ENCODE measurements around the gene ZNF106. TPM values are rescaled to one million over a fixed set of nuclear protein-coding genes. Genes with fewer than 3 reads are reported as not detected.
A peak's percentile ranks its signal among the peaks of the same experiment; 100 is the strongest.

The ZNF106 gene
- polyA plus RNA-seq, 1 experiment: 15.4 TPM

- Histone ChIP-seq H3K4me3 (ENCODE audit: low read depth, low read length) (no peak overlapping the region), H3K27me3 (ENCODE audit: control insufficient read depth, insufficient read depth, low read length) (no peaks in the 10 kb centered on the region), H3K36me3 (ENCODE audit: control insufficient read depth, insufficient read depth, low read length) (peaks cover 13% of the 10 kb centered on the region)
- TF ChIP-seq CTCF (IDR thresholded peaks at IDR 0.05; ENCODE audit: insufficient read depth, low read depth, low read length): no peak
- ChIA-PET CTCF (no interaction called here), POLR2A (no interaction called here)
- peak; percentile 96 for DNase-seq (ENCODE audit: low read depth)
Observed at GRCh38 chr15:42427429-42428223, 63.3 kb downstream of the ZNF106 start.

- CTCF ChIA-PET: no interaction called here
- H3K27me3 ChIP-seq (ENCODE audit: control insufficient read depth, insufficient read depth, low read length): no peaks in the 10 kb centered on the region
- H3K4me3 ChIP-seq (ENCODE audit: low read depth, low read length): no peak overlapping the region
- peaks cover 17% of the 10 kb centered on the region for H3K36me3 ChIP-seq (ENCODE audit: control insufficient read depth, insufficient read depth, low read length)
- DNase-seq (ENCODE audit: low read depth): no peak
- TF ChIP-seq CTCF (IDR thresholded peaks at IDR 0.05; ENCODE audit: insufficient read depth, low read depth, low read length): no peak
- POLR2A ChIA-PET: no interaction called here
Observed at GRCh38 chr15:42421376-42421775, 69.6 kb downstream of the ZNF106 start.

- DNase-seq (ENCODE audit: low read depth): no peak
- Histone ChIP-seq H3K4me3 (ENCODE audit: low read depth, low read length) (no peak overlapping the region), H3K36me3 (ENCODE audit: control insufficient read depth, insufficient read depth, low read length) (peaks cover 12% of the 10 kb centered on the region), H3K27me3 (ENCODE audit: control insufficient read depth, insufficient read depth, low read length) (no peaks in the 10 kb centered on the region)
- ChIA-PET POLR2A (no interaction called here), CTCF (interaction anchor here (1.1 kb wide), 1 partner anchor 34 kb away, joined by 3 read pairs; no protein-coding TSS in a partner anchor)
- TF ChIP-seq CTCF (IDR thresholded peaks at IDR 0.05; ENCODE audit: insufficient read depth, low read depth, low read length): no peak
Observed at GRCh38 chr15:42419369-42419768, 71.6 kb downstream of the ZNF106 start.

DNA sequence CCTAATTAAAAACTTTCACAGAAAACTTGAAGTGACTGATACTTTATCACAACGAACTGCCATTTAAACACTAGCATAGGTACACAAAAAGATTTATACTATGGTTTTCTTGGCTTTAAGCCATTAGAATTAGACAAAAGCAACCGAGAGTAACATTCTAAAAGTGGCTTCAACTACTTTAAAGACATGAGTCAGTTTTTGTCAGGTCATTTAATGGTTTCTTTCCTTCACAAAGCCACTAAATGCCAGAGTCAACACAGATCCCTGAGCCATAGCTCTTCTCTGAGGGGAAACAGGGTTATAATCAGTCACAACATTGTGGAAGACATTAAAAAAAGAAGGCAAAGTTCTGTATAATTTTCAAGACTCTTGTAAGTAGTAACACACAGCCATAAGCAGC is 77.0 kb downstream of the ZNF106 start:
- Histone ChIP-seq H3K27me3 (ENCODE audit: control insufficient read depth, insufficient read depth, low read length) (no peaks in the 10 kb centered on the region), H3K36me3 (ENCODE audit: control insufficient read depth, insufficient read depth, low read length) (peaks cover 12% of the 10 kb centered on the region), H3K4me3 (ENCODE audit: low read depth, low read length) (no peak overlapping the region)
- ChIA-PET POLR2A (no interaction called here), CTCF (interaction anchor here (1.0 kb wide), 1 partner anchor 11 kb away, joined by 3 read pairs; no protein-coding TSS in a partner anchor)
- DNase-seq (ENCODE audit: low read depth): no peak
- TF ChIP-seq CTCF (IDR thresholded peaks at IDR 0.05; ENCODE audit: insufficient read depth, low read depth, low read length): no peak

GRCh38 chr15:42411884-42412283 is 79.1 kb downstream of the ZNF106 start:
- Histone ChIP-seq H3K36me3 (ENCODE audit: control insufficient read depth, insufficient read depth, low read length) (peaks cover 10% of the 10 kb centered on the region), H3K4me3 (ENCODE audit: low read depth, low read length) (no peak overlapping the region), H3K27me3 (ENCODE audit: control insufficient read depth, insufficient read depth, low read length) (no peaks in the 10 kb centered on the region)
- no peak for TF ChIP-seq CTCF (IDR thresholded peaks at IDR 0.05; ENCODE audit: insufficient read depth, low read depth, low read length)
- ChIA-PET CTCF (interaction anchor here (0.7 kb wide), 1 partner anchor 12 kb away, joined by 3 read pairs; no protein-coding TSS in a partner anchor), POLR2A (no interaction called here)
- no peak for DNase-seq (ENCODE audit: low read depth)
